HL-60 (cell line): ENCODE data around the gene GALNS.

Source experiments
- POLR2AphosphoS5 ChIP-seq: IDR thresholded peaks from 2 replicates; pipeline ENCODE4 v1.6.1; 2012; ENCODE audit warnings: low read depth
- TF ChIP-seq, protein P1 (sequence below): IDR thresholded peaks from one replicate; pipeline ENCODE4 v1.5.1; 2011; ENCODE audit warnings: low read length, control low read depth, inconsistent platforms; ENCODE audit not compliant: insufficient read depth

DNA sequence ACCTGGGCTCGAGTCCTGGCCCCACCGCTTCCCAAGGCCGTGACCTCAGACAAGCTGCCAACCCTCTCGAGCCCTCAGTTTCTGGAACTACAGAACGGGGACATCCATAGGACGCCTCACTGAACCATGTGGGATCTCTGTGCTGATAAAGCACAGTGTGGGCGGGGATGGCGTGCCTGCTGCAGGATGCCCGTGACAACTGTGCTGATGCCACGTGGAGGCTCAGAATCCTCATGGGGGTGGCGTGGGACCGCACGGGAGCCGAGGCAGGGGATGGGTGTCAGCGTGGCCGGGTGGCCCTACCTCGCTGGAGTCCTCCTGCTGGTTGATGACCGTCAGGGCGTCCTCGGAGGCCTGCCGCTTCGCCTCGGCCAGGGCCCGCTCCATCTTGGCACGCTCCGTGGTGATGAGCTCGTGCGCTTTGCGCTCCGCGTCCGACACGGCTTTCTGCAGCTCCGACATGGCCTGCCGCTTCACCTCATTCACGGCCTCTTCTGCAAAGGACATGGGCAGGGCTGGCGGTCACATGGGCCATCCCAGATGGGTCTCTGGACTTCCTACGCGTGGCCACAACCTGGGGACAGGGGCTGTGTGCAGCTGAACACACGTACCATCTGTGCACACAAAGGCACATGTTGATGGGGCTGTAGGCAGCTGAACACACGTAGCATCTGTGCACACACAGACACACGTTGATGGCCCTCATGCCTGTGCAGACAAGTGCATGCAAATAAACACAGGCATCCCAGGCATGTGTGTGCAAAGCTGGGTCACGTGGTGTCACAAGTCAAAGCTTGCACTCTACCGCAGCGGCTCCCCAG, 22.4 kb upstream of the GALNS start:
- TF ChIP-seq, protein P1, sequence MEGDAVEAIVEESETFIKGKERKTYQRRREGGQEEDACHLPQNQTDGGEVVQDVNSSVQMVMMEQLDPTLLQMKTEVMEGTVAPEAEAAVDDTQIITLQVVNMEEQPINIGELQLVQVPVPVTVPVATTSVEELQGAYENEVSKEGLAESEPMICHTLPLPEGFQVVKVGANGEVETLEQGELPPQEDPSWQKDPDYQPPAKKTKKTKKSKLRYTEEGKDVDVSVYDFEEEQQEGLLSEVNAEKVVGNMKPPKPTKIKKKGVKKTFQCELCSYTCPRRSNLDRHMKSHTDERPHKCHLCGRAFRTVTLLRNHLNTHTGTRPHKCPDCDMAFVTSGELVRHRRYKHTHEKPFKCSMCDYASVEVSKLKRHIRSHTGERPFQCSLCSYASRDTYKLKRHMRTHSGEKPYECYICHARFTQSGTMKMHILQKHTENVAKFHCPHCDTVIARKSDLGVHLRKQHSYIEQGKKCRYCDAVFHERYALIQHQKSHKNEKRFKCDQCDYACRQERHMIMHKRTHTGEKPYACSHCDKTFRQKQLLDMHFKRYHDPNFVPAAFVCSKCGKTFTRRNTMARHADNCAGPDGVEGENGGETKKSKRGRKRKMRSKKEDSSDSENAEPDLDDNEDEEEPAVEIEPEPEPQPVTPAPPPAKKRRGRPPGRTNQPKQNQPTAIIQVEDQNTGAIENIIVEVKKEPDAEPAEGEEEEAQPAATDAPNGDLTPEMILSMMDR = no peak
- no peak for TF ChIP-seq POLR2AphosphoS5
